Adrenal gland (tissue), 5 donors: ENCODE measurements around the gene OR6S1.

Source experiments
- CTCF ChIP-seq, 6 experiments: fragments of 450-650 bp in 4 of 6; fragments of 200-600 bp in 2 of 6; sonication (generic) in 1 of 6; IDR thresholded peaks; 1 replicate in 5 of 6; 2 replicates in 1 of 6; pipeline versions ENCODE4 v1.5.1 to v1.8.0; 2016 to 2021; ENCODE audit warnings: antibody characterized with exemption in 6 of 6, mild to moderate bottlenecking in 2 of 6, moderate library complexity in 1 of 6
- POLR2A ChIP-seq, 2 donors: fragments of 450-650 bp; IDR thresholded peaks; one replicate each; pipeline ENCODE4 v1.6.1; 2017; ENCODE audit warnings: antibody characterized with exemption in 2 of 2, mild to moderate bottlenecking in 2 of 2, moderate library complexity in 1 of 2
- donor health status: DM: no; HTN: no; CAD: no.

- TF ChIP-seq CTCF (IDR thresholded peaks at IDR 0.05): no peak
- TF ChIP-seq POLR2A (IDR thresholded peaks at IDR 0.05): no peak
These were observed 38.4 kb upstream of the OR6S1 start for GRCh38 chr14:20679907-20680306.
